Measurements from ENCODE around the gene ESCO1. TPM values are rescaled to one million over a fixed set of nuclear protein-coding genes. Genes with fewer than 3 reads are reported as not detected.

Gene ESCO1
- polyA plus RNA-seq, 2 of the 4 experiments (the other 2 are of a cell fraction), result 7.7 to 13.2 TPM

DNA sequence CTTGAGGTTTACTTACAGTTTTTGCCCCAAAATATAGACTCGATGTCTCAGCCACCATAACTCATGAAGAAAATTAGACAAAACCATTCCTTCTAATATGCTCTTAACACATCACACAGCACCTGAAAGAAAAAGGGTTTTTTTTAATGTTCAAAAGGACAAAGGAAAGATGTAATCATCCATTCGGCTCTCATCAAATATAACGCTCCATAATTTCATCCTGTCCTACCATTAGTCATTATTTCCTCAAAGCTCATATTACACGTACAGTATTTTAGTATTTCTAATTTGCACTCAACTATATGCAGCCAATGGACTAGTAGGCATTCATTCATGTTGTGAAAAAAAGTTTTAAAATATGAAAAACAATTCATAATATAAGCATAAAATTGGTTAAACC, 24.8 kb downstream of the ESCO1 start (continued):
- TF ChIP-seq TFCP2L1 (CRISPR knock-in tag; IDR thresholded peaks at IDR 0.05), result no peak

DNA sequence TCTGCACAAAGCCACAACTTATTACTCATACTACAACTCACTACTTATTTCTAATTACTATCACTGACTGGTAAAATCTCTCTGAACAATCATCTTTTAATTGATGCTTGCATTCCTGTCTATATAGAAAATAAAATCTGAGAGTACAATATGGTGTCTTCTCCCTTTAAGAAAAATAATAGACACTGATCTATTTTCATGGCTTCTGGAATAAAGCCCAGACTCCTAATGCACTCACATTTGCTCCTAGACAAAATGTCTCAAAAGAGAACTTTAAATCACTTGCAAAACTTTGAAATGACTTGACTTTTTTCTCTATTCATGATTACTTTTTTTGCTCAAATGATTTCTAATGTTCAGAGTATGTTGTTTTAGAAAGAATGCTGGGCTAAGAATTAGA, 28.7 kb downstream of the ESCO1 start:
- POLR2A ChIA-PET, result no interaction called here
- Histone ChIP-seq H3K9me3 (no peaks in the 10 kb centered on the region), H3K4me1 (no peaks in the 10 kb centered on the region), H3K4me3 (no peak overlapping the region), H3K4me2 (no peak overlapping the region), H3K27ac (no peak overlapping the region)
- ATAC-seq (no peak), FAIRE-seq (no peak), DNase-seq (ENCODE audit: low read depth in 1 of 2, low spot score in 1 of 2) (no peak)
- CTCF ChIA-PET, result no interaction called here
- TF ChIP-seq JUNB (IDR thresholded peaks at IDR 0.05) (no peak), TFCP2L1 (CRISPR knock-in tag; IDR thresholded peaks at IDR 0.05) (no peak), FOSB (CRISPR knock-in tag; IDR thresholded peaks at IDR 0.05) (no peak), SREBF2 (IDR thresholded peaks at IDR 0.05) (no peak), CBX2 (IDR thresholded peaks at IDR 0.05; ENCODE audit: borderline replicate concordance, low read depth) (no peak), EP300 (IDR thresholded peaks at IDR 0.05) (no peak), MYC (IDR thresholded peaks at IDR 0.05; ENCODE audit: borderline replicate concordance, low read length) (no peak), MAFK (IDR thresholded peaks at IDR 0.05; ENCODE audit: partially characterized antibody) (no peak), TP53 (CRISPR knock-in tag; IDR thresholded peaks at IDR 0.05) (no peak), HOXA7 (CRISPR knock-in tag; IDR thresholded peaks at IDR 0.05) (no peak)
- TF ChIP-seq, protein P1, sequence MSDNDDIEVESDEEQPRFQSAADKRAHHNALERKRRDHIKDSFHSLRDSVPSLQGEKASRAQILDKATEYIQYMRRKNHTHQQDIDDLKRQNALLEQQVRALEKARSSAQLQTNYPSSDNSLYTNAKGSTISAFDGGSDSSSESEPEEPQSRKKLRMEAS (IDR thresholded peaks at IDR 0.05), result no peak
- TF ChIP-seq, protein P2, sequence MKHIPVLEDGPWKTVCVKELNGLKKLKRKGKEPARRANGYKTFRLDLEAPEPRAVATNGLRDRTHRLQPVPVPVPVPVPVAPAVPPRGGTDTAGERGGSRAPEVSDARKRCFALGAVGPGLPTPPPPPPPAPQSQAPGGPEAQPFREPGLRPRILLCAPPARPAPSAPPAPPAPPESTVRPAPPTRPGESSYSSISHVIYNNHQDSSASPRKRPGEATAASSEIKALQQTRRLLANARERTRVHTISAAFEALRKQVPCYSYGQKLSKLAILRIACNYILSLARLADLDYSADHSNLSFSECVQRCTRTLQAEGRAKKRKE (CRISPR knock-in tag; IDR thresholded peaks at IDR 0.05; ENCODE audit: low read depth), result no peak
- TF ChIP-seq, protein P3, sequence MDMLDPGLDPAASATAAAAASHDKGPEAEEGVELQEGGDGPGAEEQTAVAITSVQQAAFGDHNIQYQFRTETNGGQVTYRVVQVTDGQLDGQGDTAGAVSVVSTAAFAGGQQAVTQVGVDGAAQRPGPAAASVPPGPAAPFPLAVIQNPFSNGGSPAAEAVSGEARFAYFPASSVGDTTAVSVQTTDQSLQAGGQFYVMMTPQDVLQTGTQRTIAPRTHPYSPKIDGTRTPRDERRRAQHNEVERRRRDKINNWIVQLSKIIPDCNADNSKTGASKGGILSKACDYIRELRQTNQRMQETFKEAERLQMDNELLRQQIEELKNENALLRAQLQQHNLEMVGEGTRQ (IDR thresholded peaks at IDR 0.05), result no peak
- TF ChIP-seq, protein P4, sequence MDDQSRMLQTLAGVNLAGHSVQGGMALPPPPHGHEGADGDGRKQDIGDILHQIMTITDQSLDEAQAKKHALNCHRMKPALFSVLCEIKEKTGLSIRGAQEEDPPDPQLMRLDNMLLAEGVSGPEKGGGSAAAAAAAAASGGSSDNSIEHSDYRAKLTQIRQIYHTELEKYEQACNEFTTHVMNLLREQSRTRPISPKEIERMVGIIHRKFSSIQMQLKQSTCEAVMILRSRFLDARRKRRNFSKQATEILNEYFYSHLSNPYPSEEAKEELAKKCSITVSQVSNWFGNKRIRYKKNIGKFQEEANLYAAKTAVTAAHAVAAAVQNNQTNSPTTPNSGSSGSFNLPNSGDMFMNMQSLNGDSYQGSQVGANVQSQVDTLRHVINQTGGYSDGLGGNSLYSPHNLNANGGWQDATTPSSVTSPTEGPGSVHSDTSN (IDR thresholded peaks at IDR 0.05), result no peak
- TF ChIP-seq, protein P5, sequence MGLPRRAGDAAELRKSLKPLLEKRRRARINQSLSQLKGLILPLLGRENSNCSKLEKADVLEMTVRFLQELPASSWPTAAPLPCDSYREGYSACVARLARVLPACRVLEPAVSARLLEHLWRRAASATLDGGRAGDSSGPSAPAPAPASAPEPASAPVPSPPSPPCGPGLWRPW (IDR thresholded peaks at IDR 0.05), result no peak

DNA sequence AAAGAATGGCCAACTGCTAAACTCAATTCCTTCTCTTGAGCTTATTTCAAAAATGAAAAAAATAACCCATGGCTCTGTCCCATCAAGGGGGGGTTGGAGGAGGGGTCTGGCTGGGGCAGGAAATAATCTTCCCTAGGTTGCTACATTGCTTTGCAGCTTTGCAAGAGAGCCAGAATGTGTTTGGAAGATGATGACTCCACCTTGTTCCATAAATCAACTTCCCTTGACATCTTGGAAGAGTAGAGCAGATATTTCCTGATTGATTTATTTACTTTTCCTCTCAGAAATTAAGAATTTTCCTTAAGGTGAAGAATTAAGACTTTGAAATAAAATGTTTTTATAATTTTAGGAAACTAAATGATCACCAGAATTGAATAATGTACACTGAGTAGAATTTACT, 41.3 kb downstream of the ESCO1 start:
- H3K4me2 ChIP-seq, result no peak overlapping the region
- no peaks in the 10 kb centered on the region for H3K4me1 ChIP-seq
- POLR2A ChIA-PET, result no interaction called here
- FAIRE-seq (no peak), ATAC-seq (no peak), DNase-seq (ENCODE audit: low read depth in 1 of 2, low spot score in 1 of 2) (no peak)
- no peak overlapping the region for H3K27ac ChIP-seq
- H3K4me3 ChIP-seq, result no peak overlapping the region
- CTCF ChIA-PET, result interaction anchor here (0.6 kb wide), 1 partner anchor 215 kb away, joined by 3 read pairs; no protein-coding TSS in a partner anchor
- no peaks in the 10 kb centered on the region for H3K9me3 ChIP-seq
- TF ChIP-seq HEYL (CRISPR knock-in tag; IDR thresholded peaks at IDR 0.05) (no peak), SREBF2 (IDR thresholded peaks at IDR 0.05) (no peak), FOXS1 (CRISPR knock-in tag; IDR thresholded peaks at IDR 0.05) (no peak), ZC3H11A (IDR thresholded peaks at IDR 0.05) (no peak), SMC3 (IDR thresholded peaks at IDR 0.05) (no peak), RAD21 (conservative IDR thresholded peaks at IDR 0.05 in 1 of 2, IDR thresholded peaks at IDR 0.05 in 1 of 2) (no peak), MAFK (IDR thresholded peaks at IDR 0.05; ENCODE audit: partially characterized antibody) (no peak), CBX8 (IDR thresholded peaks at IDR 0.05) (no peak)
- TF ChIP-seq, protein P6, sequence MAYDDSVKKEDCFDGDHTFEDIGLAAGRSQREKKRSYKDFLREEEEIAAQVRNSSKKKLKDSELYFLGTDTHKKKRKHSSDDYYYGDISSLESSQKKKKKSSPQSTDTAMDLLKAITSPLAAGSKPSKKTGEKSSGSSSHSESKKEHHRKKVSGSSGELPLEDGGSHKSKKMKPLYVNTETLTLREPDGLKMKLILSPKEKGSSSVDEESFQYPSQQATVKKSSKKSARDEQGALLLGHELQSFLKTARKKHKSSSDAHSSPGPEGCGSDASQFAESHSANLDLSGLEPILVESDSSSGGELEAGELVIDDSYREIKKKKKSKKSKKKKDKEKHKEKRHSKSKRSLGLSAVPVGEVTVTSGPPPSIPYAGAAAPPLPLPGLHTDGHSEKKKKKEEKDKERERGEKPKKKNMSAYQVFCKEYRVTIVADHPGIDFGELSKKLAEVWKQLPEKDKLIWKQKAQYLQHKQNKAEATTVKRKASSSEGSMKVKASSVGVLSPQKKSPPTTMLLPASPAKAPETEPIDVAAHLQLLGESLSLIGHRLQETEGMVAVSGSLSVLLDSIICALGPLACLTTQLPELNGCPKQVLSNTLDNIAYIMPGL (CRISPR knock-in tag; IDR thresholded peaks at IDR 0.05; ENCODE audit: borderline replicate concordance), result no peak
- TF ChIP-seq, protein P5 (IDR thresholded peaks at IDR 0.05), result no peak
- TF ChIP-seq, protein P3 (IDR thresholded peaks at IDR 0.05), result no peak

Measured in A549 (cell line).